Activated gamma-delta T cell treated with anti-CD3 and anti-CD28 coated beads, Interleukin-2, amount 50 U/mL, for 16 hours (primary cell): ENCODE data around the gene SPAG7.

Experiments used
- DNase-seq: peaks from one replicate; pipeline ENCODE4 v3.0.0-alpha.2; 2020; ENCODE audit warnings: low read depth

The SPAG7 gene

DNA sequence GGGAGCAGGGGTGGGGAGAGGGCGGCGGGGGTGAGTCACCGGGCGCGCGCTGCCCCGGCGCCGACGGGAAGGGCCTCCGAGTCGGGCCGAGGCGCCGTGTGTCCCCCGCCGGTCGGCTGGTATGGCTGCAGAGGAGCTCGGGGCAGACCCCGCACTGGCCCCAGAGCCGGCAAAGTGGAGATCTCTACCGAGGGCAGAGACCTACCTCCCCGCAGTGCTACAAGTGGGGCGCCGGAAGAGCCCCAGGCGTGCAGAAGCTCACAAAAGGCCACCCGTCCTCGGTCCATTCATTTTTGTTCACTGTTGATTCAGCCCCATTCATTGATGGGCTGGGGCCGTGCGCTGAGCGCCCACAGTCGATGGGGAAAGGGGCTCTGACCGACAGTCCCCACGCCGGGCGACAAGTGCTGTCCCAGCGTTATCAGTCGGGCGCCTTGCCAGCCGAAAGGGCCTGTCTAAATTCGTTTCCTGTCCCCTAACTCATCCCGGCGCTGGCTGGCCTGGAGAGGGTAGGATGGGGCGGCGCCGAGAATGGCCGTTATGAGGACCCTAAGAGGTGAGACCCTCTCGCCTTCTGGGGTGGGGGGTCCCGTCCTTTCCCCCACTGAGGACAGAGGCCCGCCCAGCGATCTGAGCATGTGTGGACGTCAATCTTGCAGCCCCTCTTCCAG, 17.4 kb downstream of the SPAG7 start:
- no peak for DNase-seq

DNA sequence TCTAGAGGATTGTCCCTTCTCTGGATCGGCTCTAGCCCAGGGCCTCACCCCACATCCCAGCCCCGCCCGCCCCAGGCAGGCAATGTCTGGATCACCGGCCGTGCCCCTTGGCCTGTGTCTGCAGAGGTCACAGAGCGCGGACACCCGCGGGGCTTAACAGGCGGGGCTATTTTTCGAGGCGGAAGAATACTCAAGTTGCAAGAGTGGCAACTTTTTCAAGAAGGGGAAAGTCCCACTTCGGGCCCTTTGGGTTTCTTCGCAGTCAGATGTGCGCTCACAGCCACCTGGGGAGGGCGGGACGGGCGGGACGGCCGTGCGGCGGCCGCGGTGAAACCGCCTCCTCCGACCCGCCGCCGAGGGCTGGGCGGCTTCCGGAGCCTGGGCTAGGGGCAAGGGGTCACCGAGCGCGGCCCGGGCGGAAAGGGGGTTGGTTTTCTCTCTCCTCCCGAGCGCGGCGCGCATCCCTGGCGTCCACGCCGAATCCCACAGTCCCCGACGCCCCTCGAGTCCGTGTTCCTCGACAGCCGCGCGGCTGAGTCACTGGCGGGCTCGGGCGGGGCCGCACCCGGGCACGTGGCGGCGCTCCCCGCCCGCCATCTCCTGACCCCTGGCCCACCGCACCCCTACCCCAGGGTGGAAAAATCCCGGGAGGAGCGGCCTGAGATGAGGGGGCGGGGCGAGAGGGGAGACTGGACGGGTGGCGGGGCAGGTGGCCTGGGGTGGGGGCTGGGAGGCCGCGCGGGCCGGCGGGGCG, 18.1 kb downstream of the SPAG7 start:
- DNase-seq = peak; percentile 63

DNA sequence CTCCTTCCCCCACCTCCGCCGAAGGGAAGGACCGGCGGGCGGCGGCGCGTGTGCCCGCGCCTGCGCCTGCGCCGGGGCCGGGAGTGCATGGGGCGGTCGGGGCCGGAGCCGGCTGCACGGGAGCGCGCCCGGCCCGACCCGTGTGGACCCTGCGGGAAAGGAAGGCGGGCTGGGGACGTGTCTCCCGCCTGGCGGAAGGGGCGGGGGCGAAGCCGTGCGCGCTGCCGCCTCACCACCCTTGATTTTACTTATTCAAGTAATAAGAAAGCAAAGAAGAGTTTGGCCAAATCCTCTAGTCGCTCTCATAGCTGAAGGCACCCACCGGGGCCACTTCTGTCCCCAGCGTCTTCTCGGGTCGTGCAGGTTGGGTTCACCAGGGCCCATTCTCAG, 18.7 kb downstream of the SPAG7 start:
- DNase-seq = peak; percentile 53

DNA sequence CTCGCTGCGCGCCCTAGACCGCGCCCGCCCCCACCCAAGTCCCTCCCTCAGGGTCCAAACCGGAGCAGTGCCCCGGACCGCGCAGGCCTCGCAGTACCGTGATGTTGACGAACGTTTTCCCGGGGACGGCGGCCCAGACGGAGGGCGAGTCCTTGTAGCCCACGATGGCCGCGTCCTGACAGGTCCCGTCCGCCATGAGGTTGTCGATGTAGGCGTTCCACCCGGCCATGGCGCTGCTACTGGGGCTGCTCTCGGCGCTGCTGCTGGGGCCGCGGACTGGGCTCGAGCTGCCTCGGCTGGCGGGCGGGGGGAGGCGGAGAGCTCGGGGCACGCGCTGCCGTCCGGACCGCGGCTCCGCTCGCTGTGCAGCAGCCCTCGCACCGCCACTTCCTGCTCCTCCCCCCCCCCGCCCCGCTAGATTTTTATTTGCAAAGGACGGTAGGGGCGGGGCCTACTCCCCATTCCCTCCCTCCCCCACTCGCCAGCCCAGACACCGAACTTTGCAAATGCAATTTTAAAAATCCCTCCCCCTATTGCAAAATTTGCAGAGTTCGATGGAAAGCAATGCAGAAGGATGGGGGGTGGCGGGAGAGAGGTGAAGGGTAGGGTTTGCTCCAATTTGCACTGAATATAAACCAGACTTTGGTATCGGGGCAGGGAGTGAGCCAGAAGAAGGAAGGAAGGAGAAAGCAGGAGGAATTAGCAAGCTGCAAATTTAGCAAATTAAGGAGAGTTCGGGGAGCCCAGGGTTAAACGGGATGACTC, 19.3 kb downstream of the SPAG7 start, which contains the start of gene PFN1:
Gene PFN1, minus strand, starts transcription at position 365 of the 765 bp plus-strand sequence. Its CDS starts 136 bp downstream, at position 229.
- DNase-seq = peak; percentile 86

DNA sequence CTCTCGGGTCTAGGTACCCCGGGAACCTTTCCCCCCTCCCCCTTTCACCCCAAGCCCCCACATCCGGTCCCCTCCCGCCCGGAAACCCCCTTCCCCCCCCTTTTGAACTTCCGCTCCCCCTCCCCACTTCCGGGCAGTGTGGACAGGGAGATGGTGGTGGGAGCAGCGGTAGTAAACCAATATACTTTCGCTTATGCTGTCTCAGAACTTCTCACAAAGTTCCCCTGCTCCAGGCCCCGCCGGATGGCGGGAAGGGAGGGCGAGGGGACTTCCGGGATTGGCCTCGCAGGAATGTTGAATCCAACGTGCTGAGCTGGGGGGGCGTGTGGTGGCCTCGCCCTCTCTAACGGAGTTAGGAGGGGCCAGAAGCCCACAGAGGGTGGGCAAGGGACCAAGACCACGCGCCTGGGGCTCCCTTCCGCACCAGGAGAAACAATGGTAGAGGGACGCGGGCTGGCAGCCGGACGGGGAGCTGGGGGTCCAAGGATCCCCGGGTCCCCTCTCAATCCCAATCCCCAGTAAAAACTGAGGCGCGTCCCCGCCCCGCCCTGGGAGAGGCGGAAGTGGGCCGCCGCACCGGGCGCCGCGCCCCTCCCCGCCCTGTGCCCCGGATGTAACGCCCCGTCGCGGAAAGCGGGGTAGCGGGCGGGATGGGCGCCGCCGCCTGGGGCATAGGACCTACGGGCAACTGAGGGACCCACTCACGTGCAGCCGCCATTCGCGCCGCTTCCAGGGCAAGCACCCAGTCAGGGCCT, 20.0 kb downstream of the SPAG7 start:
- peak; percentile 55 for DNase-seq

DNA sequence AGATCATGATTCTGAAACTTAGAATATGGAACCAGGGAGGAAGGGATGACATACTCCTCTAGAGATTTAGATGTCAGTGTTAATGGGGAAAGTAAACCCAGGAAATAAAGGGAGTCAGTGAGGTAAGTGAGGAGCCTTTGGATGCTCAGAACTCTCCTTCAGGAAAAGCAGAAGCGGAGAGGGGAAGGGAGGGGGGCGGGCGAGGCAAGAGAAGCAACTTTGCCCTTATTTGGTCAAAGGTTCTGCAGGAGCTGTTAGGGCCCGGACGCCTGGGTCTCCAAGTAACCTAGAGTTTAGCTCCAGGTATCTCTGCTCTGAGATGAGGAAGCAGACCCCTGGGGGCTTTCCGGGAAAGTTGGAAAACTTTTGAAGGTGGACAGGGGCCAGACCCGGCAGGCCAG, 20.6 kb downstream of the SPAG7 start:
- DNase-seq = no peak

DNA sequence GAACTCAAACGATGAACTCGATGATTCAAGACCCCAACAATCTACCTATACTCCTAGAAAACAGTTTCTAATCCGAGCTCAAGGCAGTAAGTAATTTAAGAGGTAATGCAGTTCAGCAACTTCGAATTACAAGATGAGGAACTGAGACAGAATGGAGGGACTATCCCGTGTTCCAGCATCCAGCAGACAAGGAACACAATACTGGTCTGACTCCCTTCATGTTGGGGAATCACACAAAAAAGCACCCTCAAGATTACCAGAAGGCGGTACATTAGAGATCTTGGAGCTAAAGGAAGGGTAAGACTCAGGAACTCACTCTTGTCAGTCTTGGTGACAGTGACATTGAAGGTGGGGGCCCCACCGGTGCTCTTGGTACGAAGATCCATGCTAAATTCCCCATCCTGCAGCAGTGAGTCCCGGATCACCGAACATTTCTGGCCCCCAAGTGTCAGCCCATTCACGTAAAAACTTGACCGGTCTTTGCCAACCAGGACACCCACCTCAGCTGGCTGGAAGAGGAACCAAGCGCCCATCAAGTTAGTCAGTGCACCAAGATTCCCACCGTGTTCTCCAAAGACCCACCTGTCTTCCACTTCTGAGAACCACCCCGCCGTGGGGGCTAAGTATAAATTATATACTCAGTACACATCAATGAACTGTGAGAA, 21.2 kb downstream of the SPAG7 start:
- DNase-seq = no peak

DNA sequence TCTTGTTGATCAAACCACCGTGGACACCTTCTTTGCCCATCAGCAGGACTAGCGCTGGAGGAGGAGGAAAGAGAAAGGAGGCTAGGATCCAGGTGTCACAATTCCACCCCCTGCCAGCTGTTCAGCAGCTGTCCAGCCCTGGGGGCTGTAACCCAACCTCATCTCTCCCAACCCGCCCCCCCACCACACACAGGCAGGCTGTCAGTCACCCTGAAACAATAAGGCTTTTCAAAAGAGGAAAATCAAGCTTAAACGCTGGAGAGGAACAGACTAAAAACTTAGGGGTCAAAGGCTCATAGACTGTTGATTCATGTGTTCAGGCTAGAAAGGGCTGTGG, 21.7 kb downstream of the SPAG7 start:
- DNase-seq = no peak

DNA sequence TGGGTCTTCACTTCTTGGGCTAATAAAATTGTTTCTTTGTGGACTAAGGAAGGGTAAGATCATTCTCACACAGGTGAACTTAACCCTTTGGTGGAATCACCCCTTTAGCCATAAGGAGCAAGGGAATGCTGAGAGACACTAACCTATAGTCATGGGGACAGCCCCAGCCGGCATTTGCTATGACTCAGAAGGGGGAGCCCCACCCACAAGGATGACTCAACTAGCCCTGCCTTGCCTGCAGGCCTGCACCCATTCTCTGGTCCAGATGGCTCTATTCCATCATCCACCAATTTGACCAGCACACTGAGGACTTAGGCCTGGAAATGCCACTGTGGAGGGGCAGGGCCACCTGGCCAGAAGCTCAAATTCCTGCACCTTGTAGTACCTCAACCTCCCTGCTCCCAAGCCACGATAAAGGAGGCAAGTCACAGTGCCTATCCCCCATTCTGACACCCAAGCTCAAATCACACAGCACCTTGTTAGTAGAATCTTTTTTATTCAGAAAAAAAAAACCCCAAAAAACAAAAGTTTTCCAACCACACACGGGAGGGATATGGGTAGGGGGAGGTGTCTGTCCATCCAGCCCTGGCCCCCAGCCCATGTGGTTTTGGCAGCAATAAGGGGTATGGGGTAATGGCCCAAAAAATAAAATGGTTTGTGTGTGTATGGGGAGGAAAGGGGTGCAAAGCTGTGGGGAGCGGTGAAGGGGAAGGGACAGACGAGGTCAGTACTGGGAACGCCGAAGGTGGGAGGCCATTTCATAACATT, 22.3 kb downstream of the SPAG7 start:
- peak; percentile 76 for DNase-seq

DNA sequence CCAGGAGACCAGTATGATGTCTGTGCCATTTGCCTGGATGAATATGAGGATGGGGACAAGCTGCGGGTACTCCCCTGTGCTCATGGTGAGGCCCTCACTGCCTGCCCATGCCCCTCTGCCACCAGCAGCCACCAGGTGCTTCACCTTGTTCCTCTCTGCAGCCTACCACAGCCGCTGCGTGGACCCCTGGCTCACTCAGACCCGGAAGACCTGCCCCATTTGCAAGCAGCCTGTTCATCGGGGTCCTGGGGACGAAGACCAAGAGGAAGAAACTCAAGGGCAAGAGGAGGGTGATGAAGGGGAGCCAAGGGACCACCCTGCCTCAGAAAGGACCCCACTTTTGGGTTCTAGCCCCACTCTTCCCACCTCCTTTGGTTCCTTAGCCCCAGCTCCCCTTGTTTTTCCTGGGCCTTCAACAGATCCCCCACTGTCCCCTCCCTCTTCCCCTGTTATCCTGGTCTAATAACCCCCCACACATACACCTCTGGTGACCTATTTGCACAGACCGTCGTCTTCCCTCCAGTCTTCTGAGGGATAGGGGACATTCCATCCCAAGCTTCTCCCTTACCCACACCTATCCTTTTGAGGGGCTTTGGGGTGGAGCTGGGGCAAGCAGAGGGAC, 23.0 kb downstream of the SPAG7 start:
- no peak for DNase-seq

DNA sequence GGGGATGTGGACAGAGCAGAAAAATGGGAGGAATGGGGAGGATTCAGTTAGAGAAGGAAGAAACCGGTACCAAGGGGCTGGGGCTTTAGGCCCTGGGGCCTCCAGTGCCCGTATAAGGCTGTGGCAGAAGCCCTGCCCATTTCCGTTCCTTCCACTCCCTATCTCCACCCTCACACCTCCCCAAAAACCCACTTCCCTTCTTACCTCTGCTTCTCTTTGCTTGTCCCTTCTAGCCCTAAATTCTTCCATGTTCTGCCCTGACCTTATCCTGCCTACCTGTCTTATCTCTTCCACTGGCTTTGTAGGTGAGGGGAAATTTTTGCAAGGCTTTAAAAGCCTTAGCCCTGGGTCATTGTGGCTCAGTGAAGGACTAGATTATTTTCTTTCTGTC, 23.5 kb downstream of the SPAG7 start:
- DNase-seq = peak; percentile 41

DNA sequence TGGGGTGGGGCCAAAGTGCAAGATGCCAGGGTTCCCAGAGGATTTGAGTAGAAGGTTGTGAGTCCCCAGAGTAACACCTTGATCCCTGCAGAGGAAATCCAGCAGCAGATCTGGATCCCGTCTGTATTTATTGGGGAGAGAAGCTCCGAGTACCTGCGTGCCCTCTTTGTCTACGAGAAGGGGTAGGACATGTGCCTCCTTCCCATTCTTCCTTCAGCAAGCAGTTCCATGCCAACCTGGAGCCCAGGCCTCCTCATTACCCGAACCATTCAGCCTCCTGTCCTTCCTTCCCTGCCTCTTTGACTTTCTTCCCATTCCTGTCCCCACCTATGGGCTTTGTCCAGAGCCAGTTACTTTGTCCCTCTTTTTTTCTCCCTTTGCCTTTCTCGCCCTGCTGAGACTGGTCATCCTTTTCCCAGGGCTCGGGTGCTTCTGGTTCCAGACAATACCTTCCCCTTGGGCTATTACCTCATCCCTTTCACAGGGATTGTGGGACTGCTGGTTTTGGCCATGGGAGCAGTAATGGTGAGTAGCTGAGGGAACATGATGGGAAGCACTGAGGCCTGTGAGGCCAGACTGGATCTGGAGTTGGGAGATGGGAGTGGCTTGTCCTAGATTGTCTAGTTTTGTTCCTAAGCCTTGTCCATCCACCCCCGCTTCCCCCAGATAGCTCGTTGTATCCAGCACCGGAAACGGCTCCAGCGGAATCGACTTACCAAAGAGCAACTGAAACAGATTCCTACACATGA, 24.7 kb downstream of the SPAG7 start:
- no peak for DNase-seq

DNA sequence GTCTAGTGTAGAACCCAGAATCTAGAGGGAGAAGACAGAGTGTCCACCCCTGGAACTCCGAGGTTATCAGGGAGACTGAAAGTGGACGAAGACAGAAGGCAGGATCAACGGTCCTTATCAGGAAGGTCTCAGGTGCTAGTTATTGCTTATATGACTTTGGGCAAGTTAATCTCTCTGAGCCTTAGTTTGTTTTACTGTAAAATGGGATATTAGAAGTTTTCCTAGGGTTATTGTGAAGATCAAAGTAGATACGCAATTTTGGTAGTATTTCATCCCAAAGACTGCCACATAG, 26.4 kb downstream of the SPAG7 start:
- no peak for DNase-seq

DNA sequence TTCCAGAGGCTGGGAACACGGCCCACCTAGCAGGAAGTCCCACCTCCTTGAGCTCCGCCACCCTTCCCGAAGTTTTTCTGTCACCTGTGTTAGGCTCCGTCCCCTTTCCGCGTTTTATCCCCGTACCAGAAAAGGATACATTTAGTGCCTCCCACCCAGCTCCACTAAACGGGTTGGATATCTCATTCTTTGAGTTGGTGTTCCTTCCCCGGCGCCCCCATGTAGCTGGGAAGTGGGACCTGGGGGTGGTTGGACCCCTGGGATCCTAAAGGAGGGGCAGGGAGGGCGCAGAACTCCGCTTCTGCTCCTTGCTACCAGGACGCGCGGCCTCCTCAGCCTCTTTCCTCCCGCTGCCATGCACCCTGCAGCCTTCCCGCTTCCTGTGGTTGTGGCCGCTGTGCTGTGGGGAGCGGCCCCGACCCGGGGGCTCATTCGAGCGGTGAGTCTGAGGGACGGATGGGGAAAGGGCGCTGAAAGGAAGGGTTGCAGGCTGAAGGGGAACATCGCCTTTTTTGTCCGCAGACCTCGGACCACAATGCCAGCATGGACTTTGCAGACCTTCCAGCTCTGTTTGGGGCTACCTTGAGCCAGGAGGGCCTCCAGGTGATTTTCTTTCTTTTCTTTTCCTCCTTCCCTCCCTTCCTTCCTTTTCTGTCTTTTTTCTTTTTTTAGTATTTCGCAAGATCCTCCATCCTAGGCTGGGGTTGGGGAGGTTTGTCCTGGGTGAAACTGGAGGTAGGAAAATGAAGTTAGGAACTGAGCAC, 26.9 kb downstream of the SPAG7 start:
- DNase-seq = peak; percentile 12

DNA sequence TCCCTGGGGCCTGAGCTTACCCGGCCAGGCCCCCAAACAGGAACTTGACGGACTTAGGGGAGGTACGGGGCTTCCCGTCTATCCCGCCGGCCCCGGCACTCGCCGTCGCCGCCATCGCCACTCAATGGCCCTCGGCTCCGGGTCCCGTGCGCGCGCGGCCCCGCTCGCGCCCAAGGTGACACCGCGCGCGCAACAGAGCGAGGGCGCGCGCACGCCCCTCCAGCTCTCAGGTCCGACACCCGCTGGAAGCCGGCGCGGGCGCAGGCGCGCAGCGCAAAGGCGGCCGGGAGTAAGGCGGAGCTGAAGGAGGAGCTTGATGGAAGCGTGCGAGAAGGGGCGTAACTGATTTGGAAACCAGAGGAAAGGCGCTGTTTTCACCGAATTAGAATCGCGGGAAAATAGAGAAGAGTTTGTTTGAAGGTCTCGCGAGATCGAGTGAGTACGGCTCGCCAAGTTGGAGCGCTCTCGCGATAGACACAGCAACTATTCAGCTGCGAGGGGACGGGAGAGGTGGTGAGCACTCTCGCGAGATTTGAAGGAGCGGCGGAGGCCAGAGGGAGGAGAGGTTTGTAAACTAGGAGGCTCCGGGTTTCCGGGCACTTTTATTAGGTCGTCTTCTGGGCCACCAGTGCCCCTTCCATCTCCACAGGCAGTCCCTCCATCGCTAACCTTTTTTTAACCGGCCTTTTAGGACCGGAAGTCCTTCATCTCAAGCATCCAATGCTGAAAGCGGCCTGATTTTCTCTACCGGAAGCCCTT, 27.6 kb downstream of the SPAG7 start, which contains the start of the genes RNF167 and SLC25A11:
Gene RNF167, plus strand, starts transcription at position 473 of the 759 bp plus-strand sequence. CDS start 642 bp downstream, outside the sequence.
Gene SLC25A11, minus strand, starts transcription at position 251 of the 759 bp plus-strand sequence. Its CDS starts 136 bp downstream, at position 115.
- peak; percentile 91 for DNase-seq

DNA sequence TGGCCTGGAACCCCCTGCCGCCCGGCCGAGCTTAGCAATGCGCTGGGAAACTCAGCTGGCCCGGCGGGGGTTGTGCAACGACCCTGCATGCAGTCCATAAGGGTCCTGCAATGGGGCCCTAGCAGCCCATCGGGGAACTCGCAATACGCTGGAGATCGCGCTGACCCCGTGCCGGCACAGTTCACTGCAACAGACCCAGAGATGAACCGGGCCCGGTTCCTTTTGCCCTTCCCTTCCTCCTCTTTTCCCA, 28.1 kb downstream of the SPAG7 start:
- peak; percentile 9 for DNase-seq

DNA sequence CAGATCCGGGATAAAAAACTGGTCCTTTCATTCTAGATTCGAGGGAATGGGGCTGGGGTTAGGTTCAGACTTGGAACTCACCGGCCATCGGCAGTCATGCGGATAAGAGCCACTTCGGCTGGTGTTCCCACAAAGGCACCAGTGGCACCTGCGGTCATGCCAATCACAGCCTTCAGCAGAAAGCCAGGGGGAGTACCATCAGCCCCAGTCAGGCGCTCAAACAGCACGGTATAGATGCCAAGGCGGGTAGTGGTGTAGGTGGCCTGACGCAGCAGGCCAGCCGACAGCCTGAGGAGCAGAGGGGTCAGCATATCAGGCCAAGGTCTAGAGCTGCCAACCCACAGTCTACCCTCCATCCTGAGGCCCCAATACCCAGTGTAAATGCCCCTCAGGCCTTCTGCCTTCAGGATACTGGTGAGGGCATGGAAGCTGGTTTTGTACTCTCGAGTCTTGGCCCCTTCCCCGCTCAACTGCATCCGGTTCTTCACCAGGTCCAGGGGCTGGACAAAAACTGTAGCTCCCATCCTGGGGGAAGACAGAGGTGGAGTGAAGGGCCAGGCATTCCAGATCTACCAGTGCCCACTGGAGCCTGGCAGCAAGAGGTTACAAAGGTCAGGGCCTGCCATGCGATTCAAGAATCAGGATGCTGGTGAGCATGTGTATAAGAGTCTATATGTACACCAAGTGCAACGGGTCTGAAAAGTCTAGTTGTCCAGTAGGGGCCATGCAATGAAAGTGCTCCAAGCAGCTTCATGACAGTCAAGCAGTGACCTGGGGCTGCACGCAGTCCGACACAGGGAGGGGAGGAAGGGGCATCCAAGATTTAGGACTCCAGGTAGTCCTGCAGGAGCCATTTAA, 28.7 kb downstream of the SPAG7 start:
- no peak for DNase-seq
